HG02938 (cell line): ENCODE data around the gene LIPC.
"Not testable (repeated sequence)": the region's sequence is repeated elsewhere in the genome, so short reads cannot be mapped to it uniquely, and the experiment has no call there.

Experiments
- ATAC-seq: cut with Tn5 transposase; IDR thresholded peaks from one replicate; pipeline ENCODE4 v1.9.1; 2021; ENCODE audit warnings: mild to moderate bottlenecking, moderate library complexity; ENCODE audit not compliant: unreplicated experiment

Gene LIPC

DNA sequence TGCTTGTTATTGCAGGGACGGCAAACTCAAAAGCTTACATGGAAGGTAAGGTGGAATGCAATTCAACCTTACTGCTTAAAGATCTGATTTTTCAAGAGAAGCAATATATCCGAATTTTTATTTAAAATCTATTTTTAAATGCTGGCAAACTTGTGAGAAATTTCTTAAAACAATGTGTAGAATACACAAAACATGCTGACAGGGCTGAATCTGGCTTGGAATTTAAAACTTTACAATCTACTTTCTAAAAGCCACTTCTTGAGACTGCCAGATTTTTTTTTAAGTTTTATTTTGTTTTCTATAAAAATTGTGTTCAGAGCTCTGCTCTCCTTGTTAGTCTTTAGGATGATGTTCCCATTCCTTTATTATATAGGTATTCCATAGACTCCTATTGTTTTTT, 171.0 kb downstream of the LIPC start:
- no peak for ATAC-seq

DNA sequence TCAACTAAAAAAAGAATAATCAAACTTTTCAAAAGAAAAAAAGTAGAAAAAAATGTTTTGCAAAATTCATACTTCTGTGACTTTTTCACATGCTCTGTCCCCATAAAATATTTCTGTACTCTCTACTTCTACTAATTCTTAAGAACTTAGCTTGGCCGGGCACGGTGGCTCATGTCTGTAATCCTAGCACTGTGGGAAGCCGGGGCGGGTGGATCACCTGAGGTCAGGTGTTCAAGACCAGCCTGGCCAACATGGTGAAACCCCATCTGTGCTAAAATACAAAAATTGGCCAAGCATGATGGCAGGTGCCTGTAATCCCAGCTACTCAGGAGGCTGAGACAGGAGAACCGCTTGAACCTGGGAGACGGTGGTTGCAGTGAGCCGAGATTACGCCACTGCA, 172.1 kb downstream of the LIPC start:
- not testable (repeated sequence) for ATAC-seq

DNA sequence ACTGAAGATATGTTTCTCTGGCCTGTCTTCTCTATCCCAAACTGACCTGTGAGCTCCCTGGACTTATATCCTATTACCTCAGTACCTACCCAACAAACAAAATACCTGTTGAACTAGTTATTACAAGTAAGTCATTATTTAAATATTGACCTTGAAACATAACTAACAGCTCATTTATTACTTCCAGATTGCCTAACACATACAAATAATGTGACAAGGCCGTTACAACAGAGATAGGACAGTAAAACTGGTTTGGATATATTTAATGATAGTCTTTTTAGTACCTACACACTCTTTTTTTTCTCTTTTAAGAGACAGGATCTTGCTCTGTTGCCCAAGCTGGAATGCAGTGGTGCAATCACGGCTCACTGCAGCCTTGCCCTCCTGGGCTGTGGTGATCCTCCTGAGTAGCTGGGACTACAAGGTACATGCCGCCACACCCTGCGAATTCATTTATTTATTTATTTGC, 172.7 kb downstream of the LIPC start:
- ATAC-seq: no peak

DNA sequence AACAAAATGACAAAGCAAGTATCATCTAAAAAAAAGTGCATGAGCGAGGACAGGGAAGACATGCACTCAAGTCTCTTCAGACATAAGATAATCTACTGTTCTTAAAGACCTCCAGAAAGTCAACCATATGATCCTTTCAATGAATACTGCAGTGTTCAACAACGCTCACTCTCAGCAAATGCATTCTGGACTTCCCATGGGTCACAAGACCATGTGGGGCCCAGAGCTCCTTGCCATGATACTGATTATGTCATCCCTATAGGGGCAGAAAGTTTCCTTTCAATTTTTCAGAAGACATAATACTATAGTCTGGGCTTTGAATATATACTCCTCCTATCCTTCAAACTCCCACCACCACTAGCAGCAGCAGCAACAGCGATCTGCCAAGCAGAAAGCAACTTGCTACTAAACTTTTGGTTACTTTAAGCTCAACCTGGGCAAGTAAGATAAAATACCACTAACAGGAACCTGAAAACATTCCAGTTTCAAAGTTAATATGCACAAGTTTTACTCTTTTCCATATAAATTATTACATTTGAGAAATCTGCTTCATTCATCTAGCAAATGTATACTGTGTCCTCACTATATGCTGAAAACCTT, 174.2 kb downstream of the LIPC start:
- no peak for ATAC-seq

DNA sequence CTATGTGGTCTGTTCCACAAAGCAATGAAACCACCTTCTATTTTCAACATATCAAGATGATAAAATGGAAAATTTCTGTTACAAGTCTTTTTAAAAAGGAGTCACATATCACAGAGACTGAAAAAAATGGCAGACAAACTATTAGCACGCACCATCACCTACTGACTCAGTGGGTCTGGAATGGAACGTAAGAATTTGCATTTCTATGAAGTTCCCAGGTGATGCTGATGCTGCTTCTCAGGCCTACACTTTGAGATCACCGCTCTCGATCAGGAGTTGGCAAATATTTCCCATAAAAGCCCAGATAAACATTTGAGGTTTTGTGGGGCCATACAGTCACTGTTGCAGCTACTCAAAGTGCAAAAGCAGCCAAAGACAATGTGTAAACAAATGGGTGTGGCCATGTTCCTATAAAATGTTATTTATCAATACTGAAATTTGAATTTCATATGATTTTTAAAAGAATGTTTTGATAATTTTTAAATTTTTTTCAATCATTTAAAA, 174.8 kb downstream of the LIPC start:
- ATAC-seq: no peak

DNA sequence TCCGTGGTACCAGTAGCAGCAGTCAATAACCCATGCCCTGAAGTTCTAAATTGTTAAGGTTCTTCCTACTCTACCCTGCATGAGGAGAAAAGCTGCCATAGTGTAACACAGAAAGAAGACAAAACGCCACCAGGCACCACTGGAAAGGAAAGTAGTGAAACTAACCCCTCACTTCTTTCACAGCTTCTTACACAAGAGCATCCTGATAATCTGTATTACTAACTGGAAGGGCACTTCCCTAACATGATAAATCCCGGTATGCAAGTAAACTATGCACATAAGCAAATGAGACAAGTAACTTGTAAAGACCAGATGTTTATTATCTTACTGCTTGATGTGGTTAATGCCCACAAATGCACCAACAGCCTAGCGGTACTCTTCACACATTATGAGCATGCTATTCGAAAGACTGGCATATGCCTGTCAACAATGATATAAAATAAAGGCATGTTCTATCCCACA, 176.4 kb downstream of the LIPC start:
- no peak for ATAC-seq

DNA sequence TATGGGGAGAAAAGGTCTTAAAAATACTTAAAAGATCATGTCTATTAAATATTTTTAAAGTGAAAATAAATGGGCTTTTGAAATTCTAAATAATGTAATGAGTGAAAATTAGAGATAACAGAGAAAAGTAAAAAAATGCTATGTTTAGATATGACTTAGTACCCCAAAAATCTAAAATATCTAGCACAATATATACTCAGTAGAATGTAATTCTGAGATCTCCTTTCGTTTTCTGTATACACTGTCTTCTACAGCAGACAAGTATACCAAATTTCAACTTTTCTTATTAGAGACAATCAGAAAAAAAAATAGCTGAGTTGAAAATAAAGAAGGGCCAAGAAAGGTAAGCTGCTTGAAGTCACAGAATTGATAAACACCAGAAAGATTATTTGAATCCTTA, 176.9 kb downstream of the LIPC start:
- ATAC-seq: no peak

- ATAC-seq: no peak
Observed at GRCh38 chr15:58611731-58612676, 180.2 kb downstream of the LIPC start.

DNA sequence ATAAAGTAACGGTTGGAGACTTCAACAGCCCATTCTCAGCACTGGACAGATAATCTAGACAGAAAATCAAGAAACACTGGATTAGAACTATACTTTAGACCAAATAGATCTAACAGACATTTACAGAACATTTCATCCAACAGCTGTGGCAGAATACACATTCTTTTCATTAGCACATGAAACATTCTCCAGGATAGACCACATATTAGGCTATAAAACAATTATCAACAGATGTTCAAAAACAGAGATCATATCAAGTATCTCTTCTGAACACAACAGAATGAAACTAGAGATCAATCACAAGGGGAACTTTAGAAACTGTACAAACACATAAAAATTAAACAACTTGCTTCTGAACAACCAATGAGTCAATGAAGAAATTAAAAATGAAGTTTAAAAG, 184.4 kb downstream of the LIPC start:
- ATAC-seq: no peak
